Small intestine (tissue), 7 donors: ENCODE results near the gene CABP1. TPM values are rescaled to one million over a fixed set of nuclear protein-coding genes. Genes with fewer than 3 reads are reported as not detected.
A peak's percentile ranks its signal among the peaks of the same experiment; 100 is the strongest.

Source experiments
- DNase-seq, 2 donors: peaks; one replicate each; pipeline versions ENCODE4 v3.0.0 to v3.0.0-alpha.2; 2013
- FAIRE-seq: peaks from 2 replicates; lab custom pipeline; 2012; peaks lifted over from hg19 to GRCh38; lab: Jason Lieb, UNC
- H3K27ac ChIP-seq, 3 donors: one replicate each; pipeline ENCODE4 v1.5.1; 2013; ENCODE audit warnings: low read length in 2 of 3, mild to moderate bottlenecking in 2 of 3, control low read depth in 1 of 3, inconsistent platforms in 1 of 3, low read depth in 1 of 3, moderate library complexity in 1 of 3
- H3K27me3 ChIP-seq, 3 donors: one replicate each; pipeline ENCODE4 v1.6.1; 2013; ENCODE audit warnings: low read length in 3 of 3, inconsistent platforms in 1 of 3; ENCODE audit not compliant: control insufficient read depth in 3 of 3, insufficient read depth in 3 of 3
- H3K36me3 ChIP-seq, 3 donors: one replicate each; pipeline ENCODE4 v1.6.1; 2013; ENCODE audit warnings: low read length in 3 of 3, inconsistent platforms in 1 of 3, low read depth in 1 of 3, mild to moderate bottlenecking in 1 of 3, moderate library complexity in 1 of 3; ENCODE audit not compliant: control insufficient read depth in 3 of 3, insufficient read depth in 2 of 3
- H3K4me1 ChIP-seq, 3 donors: one replicate each; pipeline ENCODE4 v1.6.1; 2013; ENCODE audit warnings: low read length in 2 of 3, inconsistent platforms in 1 of 3, low read depth in 1 of 3, mild to moderate bottlenecking in 1 of 3, moderate library complexity in 1 of 3; ENCODE audit not compliant: control insufficient read depth in 3 of 3, insufficient read depth in 2 of 3
- H3K4me3 ChIP-seq, 3 donors: one replicate each; pipeline ENCODE4 v1.5.1; 2013; ENCODE audit warnings: low read length in 3 of 3, control low read depth in 1 of 3, inconsistent platforms in 1 of 3, low read depth in 1 of 3, mild to moderate bottlenecking in 1 of 3, moderate library complexity in 1 of 3
- H3K9me3 ChIP-seq, 2 donors: one replicate each; pipeline ENCODE4 v1.6.1; 2013; ENCODE audit warnings: low read depth in 1 of 2, low read length in 1 of 2; ENCODE audit not compliant: control insufficient read depth in 2 of 2, insufficient read depth in 1 of 2
- WGBS, 3 donors: extraction: QIAGEN DNeasy Blood & Tissue Kit; methylation state at CpG; one replicate each; pipeline ENCODE4 v1.1.7; 2013; 5-methylcytosine and 5-hydroxymethylcytosine counted together
- polyA plus RNA-seq, 4 donors: library from polyadenylated mRNA; stranded (reverse) in 3 of 4; unstranded in 1 of 4; fragments of 200-250 nt in 3 of 4; fragments of 120-200 nt in 1 of 4; gene quantifications; one replicate each; pipeline versions ENCODE4 v1.2.1 to v1.2.3, GENCODE V29; 2013
- donor health status: healthy with polysubstance abuse.
- donor health status: control.
- donor health status: control.
- donor health status: Bipolar disorder and iron deficiency.
- donor health status: healthy.

The CABP1 gene
- polyA plus RNA-seq, 4 donors, result 0.67 to 1.5 (median 0.74) TPM; not detected in 1

DNA sequence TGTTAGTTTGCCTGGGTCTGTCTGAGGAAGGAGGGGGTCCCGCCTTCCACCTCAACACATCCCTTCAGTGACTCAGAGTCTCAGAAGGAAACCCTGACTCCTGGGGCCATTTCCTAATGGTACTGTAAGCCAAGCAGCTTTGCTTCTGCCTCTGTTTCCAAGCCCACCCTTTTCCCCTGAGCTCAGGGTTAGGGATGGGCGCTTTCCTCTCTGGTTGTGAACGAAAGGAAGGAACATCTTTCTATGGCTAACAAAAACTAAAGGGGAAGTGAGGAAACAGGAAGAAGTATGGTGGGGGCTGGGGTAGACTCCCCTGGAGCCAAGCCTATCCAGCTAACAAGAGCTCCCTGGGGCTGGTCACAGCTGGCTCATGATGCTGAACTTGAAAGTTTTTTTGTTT is 58.2 kb downstream of the CABP1 start:
- peaks cover 19 to 87% (median 40%) of the 10 kb centered on the region in 3 donors for H3K36me3 ChIP-seq
- no peak overlapping the region for H3K4me3 ChIP-seq
- peaks cover 2 to 23% (median 3%) of the 10 kb centered on the region in 3 donors for H3K4me1 ChIP-seq
- no peaks in the 10 kb centered on the region for H3K27me3 ChIP-seq
- no peak for FAIRE-seq
- DNase-seq, result no peak
- WGBS, 3 donors, result 86 to 94% (median 90%) methylated on average over 3 of the region's 3 CpGs
- no peaks in the 10 kb centered on the region for H3K9me3 ChIP-seq
- H3K27ac ChIP-seq, result peak overlapping the region in 1 of 3 donors; percentile 62

DNA sequence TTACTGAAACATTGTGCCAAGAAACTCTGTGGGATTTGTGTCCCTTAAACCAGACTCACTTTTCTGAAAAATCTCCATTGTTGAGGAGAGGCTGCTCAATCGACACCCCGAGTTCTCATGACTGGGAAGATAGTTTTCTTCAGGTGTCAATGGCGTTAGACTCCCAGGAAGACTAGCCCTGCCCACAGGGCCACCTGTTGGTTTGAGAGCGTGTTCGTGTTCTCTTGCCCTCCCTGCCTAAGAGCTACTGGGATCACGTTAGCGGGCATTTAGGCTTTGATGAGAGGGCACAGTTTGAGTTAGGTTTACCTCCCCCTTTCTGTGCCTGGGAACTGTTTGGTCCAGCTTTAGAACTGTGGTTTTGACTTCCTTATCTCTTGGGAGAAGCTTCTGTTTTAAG is 59.1 kb downstream of the CABP1 start:
- Histone ChIP-seq H3K9me3 (no peaks in the 10 kb centered on the region), H3K4me3 (no peak overlapping the region), H3K4me1 (peaks cover 2 to 23% (median 3%) of the 10 kb centered on the region in 3 donors), H3K27ac (peak overlapping the region in 1 of 3 donors; percentile 48), H3K36me3 (peaks cover 19 to 84% (median 38%) of the 10 kb centered on the region in 3 donors), H3K27me3 (no peaks in the 10 kb centered on the region)
- FAIRE-seq (no peak), DNase-seq (no peak)
- WGBS, 3 donors, result 72 to 83% (median 79%) methylated on average over 7 of the region's 7 CpGs

DNA sequence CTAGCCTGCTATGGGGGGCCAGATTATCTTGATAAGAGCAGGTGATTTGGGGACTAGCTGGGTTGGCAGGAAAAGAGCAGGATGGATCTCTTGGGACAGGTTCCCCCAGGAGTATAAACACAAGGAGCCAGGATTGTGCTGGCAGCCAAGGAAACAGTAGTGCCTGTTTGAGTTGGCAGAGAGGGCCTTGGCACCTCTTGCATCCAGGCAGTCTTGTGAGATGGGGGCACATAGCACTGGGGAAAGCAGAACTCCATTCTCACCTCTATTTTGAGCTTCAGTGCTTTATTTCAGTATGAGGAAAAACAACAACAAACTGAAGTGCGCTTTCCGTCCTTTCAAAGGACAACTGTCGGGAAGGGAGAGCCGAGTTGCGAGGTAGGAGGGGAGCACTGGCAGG is 60.5 kb downstream of the CABP1 start:
- FAIRE-seq (no peak), DNase-seq (no peak)
- Histone ChIP-seq H3K4me1 (peaks cover 2 to 17% (median 3%) of the 10 kb centered on the region in 3 donors), H3K4me3 (no peak overlapping the region), H3K36me3 (peaks cover 14 to 83% (median 32%) of the 10 kb centered on the region in 3 donors), H3K27ac (no peak overlapping the region), H3K27me3 (no peaks in the 10 kb centered on the region), H3K9me3 (no peaks in the 10 kb centered on the region)
- 94 to 96% (median 94%) methylated on average over 5 of the region's 5 CpGs for WGBS, 3 donors

DNA sequence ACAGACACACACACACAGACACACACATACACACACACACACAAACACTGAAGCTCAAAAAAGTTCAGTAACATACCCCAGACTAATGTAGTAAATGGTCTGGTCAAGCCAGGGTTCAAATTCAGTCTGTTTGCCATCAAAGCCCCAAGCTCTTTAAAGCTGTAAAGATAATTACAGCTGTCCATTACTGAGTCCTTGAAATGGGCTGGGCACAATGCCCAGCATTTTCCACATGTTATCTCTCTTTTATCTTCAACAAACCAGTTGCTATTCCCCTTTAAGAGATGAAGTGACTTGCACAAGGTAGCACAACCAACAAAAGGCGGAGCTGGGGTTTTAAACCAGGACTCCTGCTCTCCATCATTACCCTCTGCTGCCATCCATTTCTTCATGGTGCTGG is 62.2 kb downstream of the CABP1 start:
- peak in 1 of 2 donors; percentile 45 for DNase-seq
- H3K4me3 ChIP-seq, result no peak overlapping the region

DNA sequence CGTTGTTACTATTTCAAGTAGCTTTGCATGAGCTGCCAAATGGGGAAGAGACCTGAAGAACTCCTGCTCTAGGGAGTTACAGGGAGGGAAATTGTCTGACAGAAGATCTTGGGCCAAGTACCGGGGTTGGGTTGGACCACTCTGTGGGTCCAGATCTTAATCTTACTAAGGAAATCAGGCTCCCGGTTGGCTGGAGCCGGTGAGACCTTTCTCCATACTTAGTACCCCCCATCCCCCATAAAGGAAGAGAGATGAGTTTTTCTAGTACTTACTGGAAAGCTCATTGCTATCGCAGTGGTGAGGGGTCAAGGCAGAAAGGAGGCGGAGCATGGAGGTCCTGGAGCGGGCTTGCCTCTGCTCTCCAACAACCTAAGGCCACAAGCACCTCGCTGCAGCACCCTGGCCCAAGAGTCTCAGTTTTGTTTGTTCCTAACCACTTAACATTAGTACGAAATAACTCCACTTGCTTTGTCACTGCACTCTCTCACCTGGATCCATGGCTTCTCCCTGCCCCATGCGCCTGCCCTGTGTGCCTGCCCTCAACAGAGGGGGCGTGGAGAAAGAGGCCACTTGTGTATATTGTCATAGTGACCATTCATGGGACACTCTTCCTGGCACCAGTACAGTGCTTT is 63.0 kb downstream of the CABP1 start:
- FAIRE-seq (no peak), DNase-seq (no peak)
- H3K36me3 ChIP-seq, result peaks cover 6 to 70% (median 11%) of the 10 kb centered on the region in 3 donors
- H3K27ac ChIP-seq, result no peak overlapping the region
- WGBS, 3 donors, result 81 to 86% (median 83%) methylated on average over 11 of the region's 11 CpGs
- H3K9me3 ChIP-seq, result no peaks in the 10 kb centered on the region
- peaks cover 0 to under 1% (median 0%) of the 10 kb centered on the region in 3 donors for H3K4me1 ChIP-seq
- H3K4me3 ChIP-seq, result no peak overlapping the region
- H3K27me3 ChIP-seq, result no peaks in the 10 kb centered on the region

More for the DNA sequence above, 62.2 kb downstream of the CABP1 start:
- Histone ChIP-seq H3K27ac (peak overlapping the region in 1 of 3 donors; percentile 21), H3K4me1 (no peaks in the 10 kb centered on the region), H3K27me3 (no peaks in the 10 kb centered on the region), H3K36me3 (peaks cover 6 to 76% (median 16%) of the 10 kb centered on the region in 3 donors), H3K9me3 (no peaks in the 10 kb centered on the region)
- no peak for FAIRE-seq
- 71 to 84% (median 75%) methylated on average over 1 of the region's 1 CpG for WGBS, 3 donors

DNA sequence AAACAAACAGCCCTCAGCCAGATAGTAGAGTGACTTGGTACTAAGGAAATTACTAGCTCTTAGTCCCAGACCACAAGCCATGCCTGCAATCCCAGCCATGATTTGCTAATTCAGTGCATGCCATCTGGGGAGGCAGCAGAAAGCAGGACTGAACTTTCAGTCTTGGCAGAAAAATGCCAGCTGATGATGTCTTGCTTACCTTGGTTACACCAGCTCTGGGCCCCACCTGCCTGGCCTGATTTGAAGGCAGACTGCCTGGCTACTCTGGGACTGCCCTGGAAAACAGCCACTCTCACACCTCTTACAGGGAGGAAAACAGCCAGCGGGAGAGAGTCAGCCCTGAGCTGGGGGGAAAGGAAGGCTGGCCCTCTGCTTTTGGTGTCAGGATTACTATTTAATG is 65.2 kb downstream of the CABP1 start:
- H3K4me1 ChIP-seq, result peaks cover 0 to 11% (median 0%) of the 10 kb centered on the region in 3 donors
- no peaks in the 10 kb centered on the region for H3K9me3 ChIP-seq
- FAIRE-seq (no peak), DNase-seq (no peak)
- no peak overlapping the region for H3K27ac ChIP-seq
- peaks cover under 1 to 53% (median 3%) of the 10 kb centered on the region in 3 donors for H3K36me3 ChIP-seq
- 86 to 88% (median 87%) methylated on average over 1 of the region's 1 CpG for WGBS, 3 donors
- no peak overlapping the region for H3K4me3 ChIP-seq
- no peaks in the 10 kb centered on the region for H3K27me3 ChIP-seq

DNA sequence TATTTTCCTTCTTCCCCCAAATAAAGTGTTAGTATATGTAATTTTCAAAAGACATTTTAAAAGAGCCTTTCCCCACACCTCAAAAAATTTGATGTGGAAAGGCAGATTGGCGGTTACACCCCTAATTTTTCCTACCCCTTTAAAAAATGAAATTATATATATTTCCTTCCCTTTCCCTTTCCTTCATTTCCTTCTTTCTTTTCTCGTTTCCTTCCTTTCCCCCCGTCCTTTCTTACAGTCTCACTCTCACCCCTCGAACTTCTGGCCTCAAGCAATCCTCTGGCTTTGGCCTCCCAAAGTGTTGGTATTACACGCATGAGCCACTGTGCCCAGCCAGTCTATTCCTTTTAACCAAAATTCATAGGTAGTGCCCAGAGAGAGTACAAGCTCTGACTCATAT is 65.6 kb downstream of the CABP1 start:
- WGBS, 3 donors, result 79 to 90% (median 80%) methylated on average over 5 of the region's 5 CpGs

DNA sequence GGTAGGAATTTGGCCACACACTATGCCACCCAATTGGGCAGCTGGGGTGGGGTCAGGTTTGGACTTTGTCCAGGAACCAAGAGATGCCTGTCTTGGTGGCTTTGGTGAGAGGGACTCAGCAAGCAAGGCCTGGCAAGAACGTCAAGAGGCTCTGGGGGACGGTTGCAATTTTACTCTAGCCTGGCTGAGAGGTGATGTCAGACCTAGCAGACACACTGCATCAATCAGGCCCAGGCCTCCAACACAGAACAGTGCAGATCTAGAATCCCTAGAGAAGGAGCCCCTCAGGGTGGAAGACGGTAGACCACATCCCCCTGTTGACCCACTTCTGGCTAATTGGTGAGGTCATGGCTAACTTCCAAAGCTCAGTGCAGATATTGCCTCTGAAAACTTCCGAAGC is 68.2 kb downstream of the CABP1 start:
- H3K4me1 ChIP-seq, result peaks cover 3 to 21% (median 3%) of the 10 kb centered on the region in 3 donors
- no peaks in the 10 kb centered on the region for H3K27me3 ChIP-seq
- FAIRE-seq (no peak), DNase-seq (no peak)
- peaks cover 0 to 29% (median 0%) of the 10 kb centered on the region in 3 donors for H3K36me3 ChIP-seq
- WGBS, 3 donors, result 36 to 57% (median 41%) methylated on average over 4 of the region's 4 CpGs
- H3K27ac ChIP-seq, result no peak overlapping the region
- no peaks in the 10 kb centered on the region for H3K9me3 ChIP-seq
- no peak overlapping the region for H3K4me3 ChIP-seq

More for the DNA sequence above, 65.6 kb downstream of the CABP1 start:
- Histone ChIP-seq H3K27ac (no peak overlapping the region), H3K9me3 (no peaks in the 10 kb centered on the region), H3K36me3 (peaks cover 0 to 49% (median 3%) of the 10 kb centered on the region in 3 donors), H3K4me1 (peaks cover 0 to 11% (median 0%) of the 10 kb centered on the region in 3 donors), H3K4me3 (no peak overlapping the region), H3K27me3 (no peaks in the 10 kb centered on the region)
- DNase-seq, result no peak
- no peak for FAIRE-seq
